ENCODE results near the gene OR6C70. TPM values are rescaled to one million over a fixed set of nuclear protein-coding genes. Genes with fewer than 3 reads are reported as not detected.
"Not testable (repeated sequence)": the region's sequence is repeated elsewhere in the genome, so short reads cannot be mapped to it uniquely, and the experiment has no call there.

Gene OR6C70
- total RNA-seq, 1 experiment from 2014 or later = not detected

GRCh38 chr12:55467836-55468235 is 2.1 kb downstream of the OR6C70 start:
- H3K36me3 ChIP-seq (ENCODE audit: control insufficient read depth, insufficient read depth, low read length) = no peaks in the 10 kb centered on the region
- POLR2A ChIA-PET = no interaction called here
- no peaks in the 10 kb centered on the region for H3K9me3 ChIP-seq (ENCODE audit: control insufficient read depth, insufficient read depth, low read depth, low read length)
- TF ChIP-seq SIN3A (IDR thresholded peaks at IDR 0.05; ENCODE audit: borderline replicate concordance, insufficient read depth, low read depth, low read length) (no peak), REST (IDR thresholded peaks at IDR 0.05; ENCODE audit: insufficient read depth in 1 of 2, low read depth in 2 of 2, low read length in 1 of 2) (no peak), CTCF (IDR thresholded peaks at IDR 0.05) (no peak), TCF7L2 (IDR thresholded peaks at IDR 0.05; ENCODE audit: low read depth, low read length) (no peak), POLR2AphosphoS5 (IDR thresholded peaks at IDR 0.05; ENCODE audit: low read depth, low read length) (no peak)
- DNase-seq (ENCODE audit: low read depth, low spot score) (no peak), ATAC-seq (no peak)
- BruUV-seq (replicated peaks) = no TSS peak
- intact Hi-C loops (cut with micrococcal nuclease; ENCODE audit: unreplicated experiment) = no loop called here
- H3K4me1 ChIP-seq (ENCODE audit: control insufficient read depth, insufficient read depth, low read length) = no peaks in the 10 kb centered on the region
- in situ Hi-C loops (cut with HindIII; ENCODE audit: low pct_unique_long_range_greater_than_20kb, low sequenced_read_pairs) = no loop called here
- H3K27me3 ChIP-seq (ENCODE audit: control insufficient read depth, insufficient read depth, low read length) = 0 out of 2 replicates have a peak, but pooled peaks cover 3% of the 10 kb centered on the region
- H3K27ac ChIP-seq (ENCODE audit: low read length) = no peak overlapping the region
- CTCF ChIA-PET = no interaction called here
- H3K4me3 ChIP-seq (ENCODE audit: low read depth in 2 of 2, low read length in 2 of 2) = no peak overlapping the region

GRCh38 chr12:55464926-55465325 is 5.0 kb downstream of the OR6C70 start:
- intact Hi-C loops (cut with micrococcal nuclease; ENCODE audit: unreplicated experiment); CTCF ChIA-PET; in situ Hi-C loops (cut with HindIII; ENCODE audit: low pct_unique_long_range_greater_than_20kb, low sequenced_read_pairs); H3K27ac ChIP-seq (ENCODE audit: low read length); POLR2A ChIA-PET; BruUV-seq (replicated peaks); H3K4me1 ChIP-seq (ENCODE audit: control insufficient read depth, insufficient read depth, low read length); ATAC-seq; H3K27me3 ChIP-seq (ENCODE audit: control insufficient read depth, insufficient read depth, low read length); H3K4me3 ChIP-seq (ENCODE audit: low read depth in 2 of 2, low read length in 2 of 2); H3K9me3 ChIP-seq (ENCODE audit: control insufficient read depth, insufficient read depth, low read depth, low read length); H3K36me3 ChIP-seq (ENCODE audit: control insufficient read depth, insufficient read depth, low read length); DNase-seq (ENCODE audit: low read depth, low spot score): not testable (repeated sequence)

GRCh38 chr12:55448825-55449224 is 21.1 kb downstream of the OR6C70 start:
- no peak for ATAC-seq
- CTCF ChIA-PET = no interaction called here
- in situ Hi-C loops (cut with HindIII; ENCODE audit: low pct_unique_long_range_greater_than_20kb, low sequenced_read_pairs) (no loop called here), intact Hi-C loops (cut with micrococcal nuclease; ENCODE audit: unreplicated experiment) (no loop called here)
- Histone ChIP-seq H3K27me3 (ENCODE audit: control insufficient read depth, insufficient read depth, low read length) (no peaks in the 10 kb centered on the region), H3K4me1 (ENCODE audit: control insufficient read depth, insufficient read depth, low read length) (no peaks in the 10 kb centered on the region), H3K9me3 (ENCODE audit: control insufficient read depth, insufficient read depth, low read depth, low read length) (no peaks in the 10 kb centered on the region), H3K36me3 (ENCODE audit: control insufficient read depth, insufficient read depth, low read length) (no peaks in the 10 kb centered on the region), H3K27ac (ENCODE audit: low read length) (no peak overlapping the region), H3K4me3 (ENCODE audit: low read depth in 2 of 2, low read length in 2 of 2) (no peak overlapping the region)
- BruUV-seq (replicated peaks) = no TSS peak
- no peak for TF ChIP-seq SIN3A (IDR thresholded peaks at IDR 0.05; ENCODE audit: borderline replicate concordance, insufficient read depth, low read depth, low read length)
- TF ChIP-seq POLR2AphosphoS5 (IDR thresholded peaks at IDR 0.05; ENCODE audit: low read depth, low read length) = no peak
- no peak for TF ChIP-seq CTCF (IDR thresholded peaks at IDR 0.05)
- TF ChIP-seq REST (IDR thresholded peaks at IDR 0.05; ENCODE audit: insufficient read depth in 1 of 2, low read depth in 2 of 2, low read length in 1 of 2) = no peak
- no peak for TF ChIP-seq TCF7L2 (IDR thresholded peaks at IDR 0.05; ENCODE audit: low read depth, low read length)
- no peak for DNase-seq (ENCODE audit: low read depth, low spot score)
- POLR2A ChIA-PET = no interaction called here
